Ishikawa (cell line): ENCODE measurements around the gene ASB9.

Source experiments
- EGR1 ChIP-seq: IDR thresholded peaks from 2 replicates; pipeline ENCODE4 v1.6.1; 2012
- FOXM1 ChIP-seq: IDR thresholded peaks from 2 replicates; pipeline ENCODE4 v1.6.1; 2012; ENCODE audit warnings: low read depth, borderline replicate concordance
- RAD21 ChIP-seq: IDR thresholded peaks from 2 replicates; pipeline ENCODE4 v1.6.1; 2012; ENCODE audit warnings: low read depth
- TCF12 ChIP-seq: IDR thresholded peaks from 2 replicates; pipeline ENCODE4 v1.6.1; 2012; ENCODE audit warnings: low read depth
- USF1 ChIP-seq: IDR thresholded peaks from 2 replicates; pipeline ENCODE4 v1.6.1; 2012

GRCh38 chrX:15221321-15221720 is 48.6 kb downstream of the ASB9 start:
- TF ChIP-seq TCF12 = no peak
- TF ChIP-seq RAD21 = no peak
- no peak for TF ChIP-seq FOXM1
- no peak for TF ChIP-seq EGR1
- TF ChIP-seq USF1 = no peak
